ENCODE data around the gene CCPG1.

CCPG1 gene

GRCh38 chr15:55318588-55319494, 89.3 kb downstream of the CCPG1 start, which contains the start of the genes PIGB and PIGBOS1:
PIGB (plus strand) TSS chr15:55319222; CDS start chr15:55319251, 29 bp downstream.
PIGBOS1 (minus strand) TSS chr15:55319123; CDS start chr15:55317792, 1,331 bp downstream.
- DNase-seq: peak; percentile 97

Measured in hematopoietic multipotent progenitor cell treated with erythropoietin and hydrocortisone succinate and interleukin-3 and kit ligand, for 4 days (in vitro differentiated cells).